HUDEP-2 (cell line): ENCODE data around the gene PXYLP1.

ENCODE experiments used
- DNase-seq, 76 experiments: peaks; one replicate each; lab custom pipeline; 2025; ENCODE audit not compliant: unreplicated experiment in 76 of 76; lab: John Stamatoyannopoulos, UW

PXYLP1 gene

GRCh38 chr3:141246958-141247301 lies 15.3 kb downstream of the PXYLP1 start:
- no peak for DNase-seq

- no peak for DNase-seq
These were observed 16.4 kb downstream of the PXYLP1 start for GRCh38 chr3:141248064-141248463.

- no peak for DNase-seq
These were observed 17.4 kb downstream of the PXYLP1 start for GRCh38 chr3:141249041-141249440.

GRCh38 chr3:141250342-141250741 lies 18.7 kb downstream of the PXYLP1 start:
- no peak for DNase-seq

GRCh38 chr3:141250828-141251227 lies 19.2 kb downstream of the PXYLP1 start:
- no peak for DNase-seq

GRCh38 chr3:141253326-141253725 lies 21.7 kb downstream of the PXYLP1 start:
- no peak for DNase-seq

GRCh38 chr3:141253811-141254210 lies 22.2 kb downstream of the PXYLP1 start:
- DNase-seq, result no peak

GRCh38 chr3:141255137-141255845 lies 23.7 kb downstream of the PXYLP1 start:
- no peak for DNase-seq

GRCh38 chr3:141255846-141256261 lies 24.2 kb downstream of the PXYLP1 start:
- peak in 4 of 76 experiments; percentile 3 to 24 (median 17) for DNase-seq

- DNase-seq, result no peak
These were observed 25.2 kb downstream of the PXYLP1 start for GRCh38 chr3:141256820-141257219.

GRCh38 chr3:141257961-141258360 lies 26.3 kb downstream of the PXYLP1 start:
- no peak for DNase-seq

GRCh38 chr3:141258973-141259372 lies 27.3 kb downstream of the PXYLP1 start:
- DNase-seq, result no peak

GRCh38 chr3:141259821-141260629 lies 28.4 kb downstream of the PXYLP1 start:
- DNase-seq, result no peak

GRCh38 chr3:141260630-141260927 lies 29.0 kb downstream of the PXYLP1 start:
- DNase-seq, result no peak

GRCh38 chr3:141261472-141262307 lies 30.1 kb downstream of the PXYLP1 start:
- no peak for DNase-seq

- no peak for DNase-seq
These were observed 30.7 kb downstream of the PXYLP1 start for GRCh38 chr3:141262308-141262705.

GRCh38 chr3:141266186-141266585 lies 34.6 kb downstream of the PXYLP1 start:
- no peak for DNase-seq

GRCh38 chr3:141266797-141267555 lies 35.4 kb downstream of the PXYLP1 start:
- no peak for DNase-seq

GRCh38 chr3:141267629-141268028 lies 36.0 kb downstream of the PXYLP1 start:
- no peak for DNase-seq

GRCh38 chr3:141268306-141268705 lies 36.7 kb downstream of the PXYLP1 start:
- DNase-seq, result no peak

GRCh38 chr3:141268791-141269190 lies 37.2 kb downstream of the PXYLP1 start:
- no peak for DNase-seq
